Measurements from ENCODE around the gene STXBP2.

Gene STXBP2

DNA sequence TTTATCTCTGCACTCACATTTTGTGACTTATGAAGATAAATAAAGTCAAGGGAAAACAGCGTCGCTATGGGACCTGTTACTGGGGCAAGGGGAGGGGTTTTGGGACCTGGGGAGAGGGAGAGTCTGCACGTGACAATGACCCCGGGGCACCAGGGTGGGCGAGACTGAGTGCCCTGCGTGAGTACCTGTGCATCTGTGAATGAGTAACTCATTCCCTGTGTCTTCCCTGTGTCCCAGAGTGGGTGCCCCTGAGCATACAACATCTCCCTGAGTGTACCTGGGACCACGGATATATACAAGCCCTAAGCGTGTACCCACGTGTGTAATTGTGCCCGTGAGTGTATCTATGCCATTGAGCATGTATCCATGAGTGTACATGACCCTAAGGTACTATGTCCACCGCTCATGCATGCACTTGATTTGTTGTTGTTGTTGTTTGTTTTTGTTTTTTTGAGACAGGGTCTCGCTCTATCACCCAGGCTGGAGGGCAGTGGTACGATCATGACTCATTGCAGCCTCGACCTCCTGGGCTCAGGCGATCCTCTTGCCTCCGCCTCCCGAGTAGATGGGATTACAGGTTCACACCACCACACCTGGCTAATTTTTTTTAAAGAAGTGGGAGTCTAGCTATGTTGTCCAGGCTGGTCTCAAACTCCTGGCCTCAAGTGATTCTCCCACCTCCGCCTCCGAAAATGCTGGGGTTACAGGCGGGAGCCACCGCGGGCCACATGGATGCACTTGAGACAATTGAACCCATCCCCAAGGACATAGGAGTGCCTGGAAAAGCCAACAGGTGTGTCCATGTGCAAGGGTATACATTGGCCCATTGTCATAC is 43.1 kb downstream of the STXBP2 start:
- DNase-seq (ENCODE audit: low read depth in 2 of 2), result no peak

DNA sequence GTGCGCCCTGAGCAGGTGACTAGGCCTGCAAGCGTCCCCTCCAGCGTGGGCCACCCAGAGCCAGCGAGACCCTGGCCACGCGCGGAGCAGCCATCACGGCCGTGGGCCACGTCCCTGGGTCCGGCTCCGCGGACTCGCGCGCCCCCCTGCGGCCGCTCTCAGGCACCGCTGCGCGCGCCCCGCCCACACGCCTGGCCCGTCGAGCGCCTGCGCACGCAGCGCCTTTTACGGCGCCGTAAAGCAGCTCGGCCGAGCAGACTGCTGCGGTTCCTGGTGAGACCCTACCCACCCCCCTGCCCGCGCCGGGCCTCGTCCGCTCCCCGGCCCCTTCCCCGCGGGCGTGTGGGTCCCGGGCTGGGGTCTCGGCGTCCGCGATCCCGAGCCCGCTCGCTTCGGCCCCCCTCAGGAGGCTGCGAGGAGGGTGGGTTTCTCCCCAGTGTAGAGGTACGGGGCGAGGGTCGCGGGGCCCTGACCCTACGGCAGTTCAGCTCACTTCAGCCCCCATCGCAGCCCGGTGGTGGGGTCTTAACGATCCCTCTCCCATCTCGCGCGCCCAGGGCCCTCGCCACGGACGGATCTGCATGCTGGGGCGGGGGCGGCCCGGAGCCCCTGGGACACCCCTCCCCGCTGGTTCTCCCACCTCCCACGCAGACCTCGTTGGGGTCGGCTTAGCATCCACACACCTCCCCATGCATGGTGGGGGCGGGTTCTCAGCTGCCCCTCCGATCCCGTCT is 43.9 kb downstream of the STXBP2 start, which contains the start of gene TRAPPC5:
TRAPPC5 (plus strand) TSS at position 228 of the 734 bp plus-strand sequence. CDS start 1,421 bp downstream, outside the sequence.
- DNase-seq (ENCODE audit: low read depth in 2 of 2), result peak; percentile 81 to 88

DNA sequence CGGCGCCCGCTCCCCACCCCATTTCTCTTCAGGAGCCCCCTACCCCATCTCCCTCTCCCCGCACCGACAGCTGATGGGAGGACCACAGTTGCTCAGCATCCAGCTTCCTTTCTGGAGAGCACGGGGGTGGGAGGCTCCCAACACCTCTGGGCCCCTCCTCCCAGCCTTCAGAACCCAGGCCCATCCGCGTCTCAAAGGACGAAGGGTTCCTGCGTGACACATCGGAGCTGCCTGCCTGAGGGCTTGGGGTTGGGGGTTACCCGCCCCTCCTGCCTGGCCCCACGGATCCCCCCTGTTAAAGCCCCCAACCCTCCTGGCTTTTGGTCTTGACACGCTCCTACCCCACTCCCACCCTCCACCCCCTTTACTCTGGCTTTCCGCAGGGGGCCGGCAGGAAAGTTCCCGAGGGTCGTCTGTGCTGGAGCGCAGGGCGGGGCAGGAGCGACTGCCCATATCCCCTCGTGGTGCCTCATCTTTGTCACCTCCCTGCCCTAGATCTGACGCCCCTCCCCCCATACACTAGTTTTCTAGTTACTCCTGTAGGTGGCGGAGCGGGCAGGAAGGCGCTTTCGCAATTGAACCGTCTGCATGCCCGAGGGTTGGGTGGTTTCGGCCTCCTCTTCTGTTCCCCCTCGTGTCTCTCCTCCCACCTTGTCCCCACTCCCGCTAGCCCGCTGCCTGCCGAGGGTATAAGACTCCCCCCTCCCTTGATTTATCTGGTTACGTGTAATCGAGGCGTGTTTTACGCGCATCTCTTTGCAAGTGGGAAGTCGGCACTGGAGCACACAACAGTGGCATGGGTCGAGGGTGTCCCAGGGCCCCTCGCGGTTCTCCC is 44.6 kb downstream of the STXBP2 start:
- DNase-seq (ENCODE audit: low read depth in 2 of 2), result peak; percentile 68 to 82

DNA sequence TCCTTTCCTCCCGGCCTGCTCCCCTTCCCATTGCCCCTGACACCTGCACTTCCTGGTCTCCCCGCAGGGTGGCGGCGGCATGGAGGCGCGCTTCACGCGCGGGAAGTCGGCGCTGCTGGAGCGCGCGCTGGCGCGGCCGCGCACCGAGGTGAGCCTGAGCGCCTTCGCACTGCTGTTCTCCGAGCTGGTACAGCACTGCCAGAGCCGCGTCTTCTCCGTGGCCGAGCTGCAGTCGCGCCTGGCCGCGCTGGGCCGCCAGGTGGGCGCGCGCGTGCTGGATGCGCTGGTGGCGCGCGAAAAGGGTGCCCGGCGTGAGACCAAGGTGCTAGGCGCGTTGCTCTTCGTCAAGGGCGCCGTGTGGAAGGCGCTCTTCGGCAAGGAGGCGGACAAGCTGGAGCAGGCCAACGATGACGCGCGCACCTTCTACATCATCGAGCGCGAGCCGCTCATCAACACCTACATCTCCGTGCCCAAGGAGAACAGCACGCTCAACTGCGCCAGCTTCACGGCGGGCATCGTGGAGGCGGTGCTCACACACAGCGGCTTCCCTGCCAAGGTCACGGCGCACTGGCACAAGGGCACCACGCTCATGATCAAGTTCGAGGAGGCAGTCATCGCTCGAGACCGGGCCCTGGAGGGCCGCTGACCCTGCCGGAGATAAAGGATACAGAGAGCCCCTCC is 45.4 kb downstream of the STXBP2 start:
- no peak for DNase-seq (ENCODE audit: low read depth in 2 of 2)

DNA sequence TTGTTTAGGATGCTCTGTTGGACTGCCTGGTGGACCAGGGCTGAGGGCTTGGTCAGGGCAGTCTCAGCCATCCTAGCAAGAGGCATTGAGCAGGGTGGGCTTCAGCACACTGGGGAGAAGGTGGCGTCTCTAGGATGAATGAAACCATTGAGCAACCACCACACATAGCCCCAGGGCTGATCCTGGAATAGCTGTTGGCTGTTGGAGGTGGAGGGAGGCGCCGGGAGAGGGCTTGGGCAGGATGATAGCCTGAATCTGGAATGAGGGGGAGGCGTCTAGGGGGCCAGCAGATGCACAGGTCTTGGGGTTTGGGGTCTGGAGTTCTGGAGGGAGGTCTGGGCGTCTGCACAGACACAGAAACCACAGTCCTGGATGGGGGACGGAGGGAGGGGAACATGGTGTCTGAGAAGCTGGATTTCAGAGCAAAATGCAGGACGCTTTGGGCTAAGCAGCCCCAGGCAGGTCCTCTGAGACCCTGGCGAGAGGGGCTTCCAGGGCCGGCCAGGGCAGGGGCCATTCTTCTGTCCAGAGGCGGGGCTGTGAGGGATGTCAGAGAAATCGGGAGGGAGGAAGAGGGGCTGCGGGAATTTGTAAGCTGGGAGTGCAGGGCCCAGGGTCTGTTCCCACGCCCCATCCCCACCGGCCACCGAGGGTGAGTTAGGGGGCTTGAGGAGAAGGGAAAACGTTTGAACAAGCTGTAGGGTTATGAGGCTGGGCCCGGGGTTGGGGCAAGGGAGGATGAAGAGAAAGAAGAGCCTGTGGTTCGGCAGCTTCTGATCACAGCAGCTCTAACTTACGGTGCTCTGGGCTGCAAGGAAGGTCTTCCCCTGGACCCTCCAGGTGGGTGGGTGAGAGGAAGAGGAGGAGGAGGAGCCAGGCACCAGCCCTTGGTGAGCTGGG is 48.9 kb downstream of the STXBP2 start:
- no peak for DNase-seq (ENCODE audit: low read depth in 2 of 2)

DNA sequence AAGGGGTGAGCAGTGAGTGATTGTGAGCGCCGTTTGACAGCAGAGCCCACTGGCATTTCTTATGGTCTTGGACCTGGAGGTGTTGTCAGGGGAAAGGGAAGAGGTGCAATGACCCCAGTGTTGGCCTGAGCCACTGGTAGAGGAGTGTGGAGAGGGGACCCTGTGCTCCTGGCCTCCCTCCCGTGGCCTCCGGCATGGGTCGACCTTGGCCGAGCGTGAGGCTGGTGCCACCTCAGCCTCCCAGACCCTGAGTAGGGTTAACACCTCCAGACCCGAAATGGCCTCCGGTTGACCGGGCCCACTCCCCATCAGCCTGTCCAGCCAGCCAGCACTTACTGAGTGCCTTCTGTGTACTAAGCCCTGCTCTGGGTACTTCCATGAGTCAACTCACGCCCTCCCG is 50.3 kb downstream of the STXBP2 start:
- no peak for DNase-seq (ENCODE audit: low read depth in 2 of 2)

DNA sequence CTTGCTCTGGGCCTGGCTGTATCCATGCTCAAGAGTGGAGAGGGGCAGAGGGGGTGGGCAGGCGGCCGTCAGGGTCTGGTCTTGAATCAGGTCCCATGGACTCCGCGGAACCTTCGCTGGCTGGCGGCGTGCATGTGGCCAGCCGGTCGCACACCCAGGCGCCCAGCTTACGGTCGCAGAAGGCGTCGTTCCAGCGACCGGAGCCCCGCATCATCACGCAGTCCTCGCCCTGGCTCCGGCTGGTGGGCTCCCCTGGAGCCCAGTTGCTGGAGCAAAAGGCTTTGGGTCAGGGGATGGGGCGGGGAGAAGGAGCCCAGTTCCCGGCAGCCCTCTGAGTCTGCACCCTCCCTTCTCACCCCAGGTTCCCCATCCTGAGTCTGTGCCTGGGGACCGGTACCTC is 52.3 kb downstream of the STXBP2 start:
- no peak for DNase-seq (ENCODE audit: low read depth in 2 of 2)

DNA sequence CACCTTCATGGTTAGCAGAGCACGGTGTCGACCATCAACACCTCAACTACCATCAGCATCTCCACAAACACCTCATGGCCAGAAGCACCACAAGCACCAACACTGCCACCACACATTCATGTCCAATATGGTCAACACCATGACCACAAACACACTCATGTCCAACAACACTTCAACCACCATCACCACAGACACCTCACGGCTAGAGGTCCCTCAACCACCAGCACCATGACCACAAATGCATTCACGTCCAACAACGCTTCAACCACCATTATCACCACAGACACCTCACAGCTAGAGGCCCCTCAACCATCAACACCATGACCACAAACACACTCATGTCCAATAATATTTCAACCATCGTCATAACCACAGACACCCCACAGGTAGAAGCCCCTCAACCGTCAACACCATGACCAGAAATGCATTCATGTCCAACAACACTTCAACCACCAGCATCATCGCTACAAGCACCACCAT is 53.9 kb downstream of the STXBP2 start:
- no peak for DNase-seq (ENCODE audit: low read depth in 2 of 2)

DNA sequence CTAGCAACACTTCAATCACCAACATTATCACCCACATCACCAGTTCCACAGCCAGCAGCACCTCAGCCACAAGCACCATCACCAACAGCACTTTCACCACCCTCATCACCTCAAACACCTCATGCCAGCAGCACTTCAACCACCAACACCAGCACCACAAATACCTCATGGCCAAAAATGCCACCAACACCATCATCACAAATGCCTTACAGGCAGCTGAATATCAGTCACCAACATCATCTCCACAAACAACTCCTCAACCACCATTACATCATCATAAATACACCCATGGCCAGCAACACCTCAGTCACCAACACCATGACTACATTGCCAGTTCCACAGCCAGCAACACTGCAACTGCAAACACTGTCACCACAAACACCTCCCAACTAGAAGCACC is 54.6 kb downstream of the STXBP2 start:
- DNase-seq (ENCODE audit: low read depth in 2 of 2), result no peak

DNA sequence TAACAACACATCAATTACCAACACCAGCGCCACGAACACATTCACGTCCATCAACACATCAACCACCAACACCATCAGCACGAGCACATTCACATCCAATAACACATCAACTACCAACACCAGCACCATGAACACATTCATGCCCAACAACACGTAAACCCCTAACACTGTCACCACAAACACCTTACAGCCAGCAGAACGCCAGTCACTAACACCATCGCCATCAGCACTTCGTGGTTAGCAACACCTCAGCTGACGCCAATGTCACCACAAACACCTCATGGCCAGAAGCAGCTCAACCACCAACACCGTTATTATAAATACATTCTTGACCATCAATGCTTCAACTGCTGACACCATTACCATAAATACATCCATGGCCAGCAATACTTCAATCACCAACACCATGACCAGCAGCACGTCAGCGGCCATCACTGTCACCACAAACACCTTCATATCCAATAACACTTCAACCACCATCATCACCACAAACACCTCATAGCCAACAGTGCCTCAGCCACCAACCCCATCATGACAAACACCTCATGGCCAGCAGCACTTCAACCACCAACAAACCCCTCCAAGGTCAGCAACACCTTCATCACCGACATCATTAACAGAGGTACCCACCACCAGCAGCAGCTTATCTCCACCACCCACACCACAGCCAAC is 55.6 kb downstream of the STXBP2 start:
- DNase-seq (ENCODE audit: low read depth in 2 of 2), result no peak

DNA sequence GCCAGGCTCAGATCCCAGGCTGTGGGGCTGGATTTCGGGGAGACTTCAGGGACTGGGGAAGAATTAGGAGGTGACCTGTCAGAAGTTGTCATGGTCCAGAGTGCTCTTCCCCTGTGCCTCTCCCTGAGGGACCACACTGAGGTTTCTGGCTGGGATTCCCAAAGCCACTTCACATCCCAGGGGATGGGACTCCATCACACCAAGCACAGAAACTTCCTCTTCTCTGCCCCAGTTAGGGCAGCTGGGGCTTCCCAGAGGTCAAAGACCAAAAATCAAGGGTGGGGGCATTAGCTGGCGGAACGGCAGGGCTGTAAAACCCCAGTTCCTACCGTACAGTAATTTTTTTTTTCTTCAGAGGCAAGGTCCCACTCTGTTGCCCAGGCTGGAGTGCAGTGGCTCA is 57.6 kb downstream of the STXBP2 start:
- DNase-seq (ENCODE audit: low read depth in 2 of 2), result no peak
